HEK293T (cell line): ENCODE results near the gene TIMP2.

Experiments
- NFRKB ChIP-seq: fragments of 450-650 bp; IDR thresholded peaks from 2 replicates; pipeline ENCODE4 v1.6.1; 2016; ENCODE audit warnings: mild to moderate bottlenecking, moderate library complexity
- TF ChIP-seq, protein P1 (sequence below): fragments of 450-650 bp; IDR thresholded peaks from 2 replicates; pipeline ENCODE4 v1.6.1; 2016

GRCh38 chr17:78935419-78936323, 10.5 kb upstream of the TIMP2 start:
- TF ChIP-seq NFRKB = no peak
- TF ChIP-seq, protein P1, sequence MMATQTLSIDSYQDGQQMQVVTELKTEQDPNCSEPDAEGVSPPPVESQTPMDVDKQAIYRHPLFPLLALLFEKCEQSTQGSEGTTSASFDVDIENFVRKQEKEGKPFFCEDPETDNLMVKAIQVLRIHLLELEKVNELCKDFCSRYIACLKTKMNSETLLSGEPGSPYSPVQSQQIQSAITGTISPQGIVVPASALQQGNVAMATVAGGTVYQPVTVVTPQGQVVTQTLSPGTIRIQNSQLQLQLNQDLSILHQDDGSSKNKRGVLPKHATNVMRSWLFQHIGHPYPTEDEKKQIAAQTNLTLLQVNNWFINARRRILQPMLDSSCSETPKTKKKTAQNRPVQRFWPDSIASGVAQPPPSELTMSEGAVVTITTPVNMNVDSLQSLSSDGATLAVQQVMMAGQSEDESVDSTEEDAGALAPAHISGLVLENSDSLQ = no peak
